ENCODE measurements around the gene FAM187B.

Gene FAM187B

DNA sequence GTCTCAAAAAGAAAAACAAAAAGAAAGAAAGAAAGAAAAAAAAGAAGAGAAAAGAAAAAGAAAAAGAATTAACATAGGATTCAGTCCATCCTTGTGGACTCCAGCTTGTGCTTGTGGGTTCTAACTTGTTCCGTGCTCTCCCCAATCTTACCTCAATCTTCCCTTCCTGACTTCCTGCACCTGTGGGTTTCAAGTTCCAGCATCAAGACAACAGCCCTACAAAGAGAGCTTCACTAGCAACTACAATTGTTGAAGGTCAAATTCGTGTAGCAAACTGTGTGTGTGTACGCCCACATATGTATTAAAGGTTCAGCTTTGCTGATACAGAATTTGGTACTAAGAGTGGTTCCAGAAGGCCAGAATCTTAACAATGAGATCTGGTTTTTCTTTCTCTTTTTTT is 48.7 kb downstream of the FAM187B start:
- in situ Hi-C loops (cut with MboI; ENCODE audit: low sequenced_read_pairs), result no loop called here

DNA sequence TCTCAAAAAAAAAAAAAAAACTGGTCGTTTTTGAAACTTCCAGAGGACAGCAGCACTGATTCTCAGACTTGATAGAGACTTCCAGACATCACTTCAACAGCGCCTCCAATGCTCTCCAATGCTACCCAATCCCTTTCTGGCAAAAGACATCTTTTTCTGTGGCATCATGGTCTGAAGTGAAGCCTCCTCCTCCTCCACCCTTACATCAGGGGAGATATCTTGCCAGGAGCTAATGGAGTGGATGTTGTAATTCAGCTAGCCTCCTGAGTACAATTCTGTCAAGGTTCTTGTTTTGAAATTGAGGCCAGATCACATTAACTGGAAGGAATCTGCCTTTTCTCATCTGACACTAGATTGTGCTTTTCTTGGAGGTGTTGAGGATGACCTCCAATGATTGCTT is 49.8 kb downstream of the FAM187B start:
- in situ Hi-C loops (cut with MboI; ENCODE audit: low sequenced_read_pairs), result no loop called here

- in situ Hi-C loops (cut with MboI; ENCODE audit: low sequenced_read_pairs), result no loop called here
Measured at GRCh38 chr19:35177377-35178274, 50.9 kb downstream of the FAM187B start.

- in situ Hi-C loops (cut with MboI; ENCODE audit: low sequenced_read_pairs), result no loop called here
Measured at GRCh38 chr19:35176181-35176570, 52.4 kb downstream of the FAM187B start.

Data from hTERT RPE-1 (cell line).